GM21515 (cell line): ENCODE results near the gene E2F2.

ENCODE experiments used
- ATAC-seq: cut with Tn5 transposase; IDR thresholded peaks from one replicate; pipeline ENCODE4 v1.9.1; 2021; ENCODE audit not compliant: unreplicated experiment

The E2F2 gene, protein sequence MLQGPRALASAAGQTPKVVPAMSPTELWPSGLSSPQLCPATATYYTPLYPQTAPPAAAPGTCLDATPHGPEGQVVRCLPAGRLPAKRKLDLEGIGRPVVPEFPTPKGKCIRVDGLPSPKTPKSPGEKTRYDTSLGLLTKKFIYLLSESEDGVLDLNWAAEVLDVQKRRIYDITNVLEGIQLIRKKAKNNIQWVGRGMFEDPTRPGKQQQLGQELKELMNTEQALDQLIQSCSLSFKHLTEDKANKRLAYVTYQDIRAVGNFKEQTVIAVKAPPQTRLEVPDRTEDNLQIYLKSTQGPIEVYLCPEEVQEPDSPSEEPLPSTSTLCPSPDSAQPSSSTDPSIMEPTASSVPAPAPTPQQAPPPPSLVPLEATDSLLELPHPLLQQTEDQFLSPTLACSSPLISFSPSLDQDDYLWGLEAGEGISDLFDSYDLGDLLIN

DNA sequence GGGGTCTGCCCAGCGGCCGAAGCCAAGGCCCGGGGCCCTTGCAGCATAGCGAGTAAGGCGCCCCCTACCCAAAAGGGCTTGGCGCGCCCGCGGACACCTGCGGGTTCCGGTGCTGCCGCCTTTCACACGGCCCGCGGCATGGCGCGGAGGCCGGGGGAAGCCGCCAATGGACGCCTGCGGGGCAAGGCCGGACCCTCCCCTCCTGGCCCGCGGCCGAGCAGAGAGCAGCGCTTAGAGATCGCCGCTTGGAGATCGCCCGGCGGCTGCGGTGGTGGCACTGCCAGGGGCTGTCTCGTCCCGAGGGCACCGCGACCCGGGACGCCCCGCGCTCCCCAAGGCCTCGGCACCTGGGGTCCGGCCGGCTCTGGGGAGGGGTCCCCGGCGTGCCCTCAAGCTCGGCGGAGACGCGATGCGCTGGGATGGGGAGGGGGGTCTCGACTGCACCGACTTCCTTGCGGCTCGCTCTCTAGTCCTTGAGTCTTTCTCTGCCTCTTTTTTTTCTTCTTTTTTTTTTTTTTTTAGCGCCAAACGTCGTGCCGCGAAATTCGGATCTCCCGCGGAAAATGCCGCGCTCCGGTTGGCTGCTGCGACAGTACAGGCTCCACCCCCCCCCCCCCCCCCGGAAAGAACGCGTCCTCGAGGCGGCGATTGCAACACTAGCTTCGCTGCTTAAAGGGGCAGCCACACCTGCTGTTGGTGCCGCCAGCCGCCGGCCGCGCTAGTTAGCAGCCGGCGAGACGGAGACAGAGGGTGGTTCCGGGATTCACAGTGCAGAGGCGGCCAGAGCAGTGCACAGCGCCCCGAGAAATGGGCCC lies at the start of gene E2F2:
TSS of gene E2F2 (minus strand) at position 487 of the 815 bp plus-strand sequence. CDS start at position 47, 440 bp downstream.
- ATAC-seq, result peak; percentile 50

DNA sequence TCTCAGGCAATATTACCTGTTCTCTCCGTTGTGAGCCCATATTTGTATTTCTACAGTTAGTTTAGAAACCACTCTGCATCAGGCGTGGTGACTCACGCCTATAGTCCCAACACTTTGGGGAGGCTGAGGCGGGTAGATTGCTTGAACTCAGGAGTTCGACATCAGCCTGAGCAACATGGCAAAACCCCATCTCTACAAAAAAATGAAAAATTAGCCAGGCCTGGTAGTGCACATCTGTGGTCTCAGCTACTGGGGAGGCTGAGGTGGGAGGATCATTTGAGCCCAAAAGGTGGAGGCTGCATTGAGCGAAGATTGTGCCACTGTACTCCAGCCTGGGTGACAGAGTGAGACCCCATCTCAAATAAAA lies 47.9 kb upstream of the E2F2 start:
- ATAC-seq, result no peak

DNA sequence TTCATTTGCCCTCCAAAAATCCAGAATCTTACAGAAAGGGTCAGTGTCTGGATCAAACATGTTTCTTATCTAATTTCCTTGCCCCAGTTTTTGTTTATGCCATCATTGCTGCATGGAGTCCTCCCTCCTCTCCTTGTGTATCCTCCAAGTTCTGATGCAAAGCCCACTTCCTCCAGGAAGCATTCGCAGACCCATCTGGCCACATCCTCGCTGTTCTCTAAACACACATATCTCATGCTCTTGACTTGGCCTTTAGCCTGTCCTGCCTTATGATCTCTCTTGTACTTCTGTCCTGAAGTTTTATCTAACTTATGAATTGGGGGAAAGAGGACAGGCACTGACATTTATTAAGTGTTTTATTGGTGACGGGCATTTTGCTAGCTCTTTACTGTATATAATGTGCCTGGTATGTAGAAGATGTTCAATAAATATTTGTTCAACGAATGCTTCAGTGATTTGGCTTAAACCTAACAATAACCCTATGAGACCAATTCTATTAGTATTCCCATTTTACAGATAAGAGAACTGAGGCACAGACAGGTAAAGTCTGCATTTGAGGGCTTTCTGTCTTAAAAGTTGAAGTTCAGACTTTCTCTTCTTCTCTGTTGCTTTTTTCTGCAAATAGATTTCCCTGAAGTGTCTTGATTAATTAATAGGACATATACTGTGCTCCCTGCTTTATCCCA lies 47.4 kb upstream of the E2F2 start:
- ATAC-seq, result no peak

DNA sequence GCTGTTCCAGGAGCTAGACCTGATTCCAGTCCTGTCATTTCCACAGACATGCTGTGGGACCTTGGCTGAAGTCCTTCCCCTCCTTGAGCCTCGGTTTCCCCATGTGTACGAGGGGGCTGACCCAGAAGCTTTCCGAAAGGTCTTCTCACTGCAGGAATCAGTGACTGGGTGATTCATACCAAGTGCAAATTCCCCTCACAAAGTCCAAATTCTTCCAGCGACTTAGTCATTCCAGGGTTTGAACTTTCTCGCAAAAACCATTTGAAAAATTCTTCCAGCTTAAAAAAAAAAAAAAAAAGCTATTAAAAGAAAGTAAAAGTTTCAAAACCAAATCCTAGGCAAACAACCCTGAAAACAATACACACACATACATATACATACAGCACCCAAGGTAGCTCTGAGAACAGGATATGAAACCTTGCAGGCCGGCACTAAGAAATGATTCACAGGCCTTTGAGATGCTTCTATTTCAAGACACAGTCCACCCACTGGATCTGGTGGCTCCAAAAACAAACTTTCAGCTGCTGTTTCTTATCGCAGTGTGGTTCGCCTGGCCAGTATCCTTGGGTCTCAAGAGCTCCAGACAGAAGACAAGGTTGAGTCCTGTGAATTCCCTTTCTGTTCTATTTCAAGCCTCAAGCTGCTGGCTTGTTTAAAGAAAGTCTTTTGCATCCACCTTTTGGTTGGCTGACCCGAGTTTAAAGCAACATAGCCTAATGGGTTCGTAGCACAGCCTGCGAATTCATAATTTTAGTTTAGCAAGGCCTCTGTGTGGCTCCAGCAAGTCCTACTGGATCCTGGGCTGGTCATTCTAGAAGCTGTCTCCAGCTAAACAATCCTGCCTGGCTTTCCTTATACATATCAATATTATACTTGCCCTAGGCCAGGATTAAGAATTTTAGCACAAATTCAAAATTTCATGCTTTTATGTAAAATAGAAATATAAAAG lies 46.3 kb upstream of the E2F2 start:
- peak; percentile 80 for ATAC-seq

GRCh38 chr1:23576338-23577055 lies 45.5 kb upstream of the E2F2 start:
- no peak for ATAC-seq

DNA sequence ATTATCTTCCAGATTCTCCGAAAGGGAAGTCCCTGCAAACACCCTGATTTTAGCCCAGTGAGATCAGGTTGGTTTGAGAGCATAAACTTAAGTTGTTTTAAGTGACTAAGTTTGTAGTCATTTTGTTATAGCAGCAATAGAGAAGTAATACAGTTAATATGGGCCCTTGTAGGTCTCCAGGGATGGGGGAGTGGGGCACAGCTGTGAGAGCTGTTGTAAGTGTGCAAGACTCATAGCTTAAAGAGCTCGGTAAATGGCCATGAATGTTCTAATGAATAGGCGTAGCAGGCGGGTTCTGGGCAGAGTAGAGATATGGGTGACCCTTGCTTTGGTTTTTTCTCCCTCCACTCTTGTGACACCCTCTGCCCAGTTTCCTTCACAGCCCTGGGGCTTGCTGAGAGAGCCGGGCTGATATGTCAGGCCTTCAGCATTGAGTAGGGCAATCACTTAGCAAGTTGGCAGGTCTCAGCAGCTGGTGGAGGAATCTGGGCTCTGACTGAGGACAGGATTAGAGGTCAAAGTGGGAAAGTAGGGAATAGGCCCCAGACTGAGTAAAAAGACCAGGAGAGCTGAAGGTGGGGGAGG lies 44.3 kb upstream of the E2F2 start:
- no peak for ATAC-seq

DNA sequence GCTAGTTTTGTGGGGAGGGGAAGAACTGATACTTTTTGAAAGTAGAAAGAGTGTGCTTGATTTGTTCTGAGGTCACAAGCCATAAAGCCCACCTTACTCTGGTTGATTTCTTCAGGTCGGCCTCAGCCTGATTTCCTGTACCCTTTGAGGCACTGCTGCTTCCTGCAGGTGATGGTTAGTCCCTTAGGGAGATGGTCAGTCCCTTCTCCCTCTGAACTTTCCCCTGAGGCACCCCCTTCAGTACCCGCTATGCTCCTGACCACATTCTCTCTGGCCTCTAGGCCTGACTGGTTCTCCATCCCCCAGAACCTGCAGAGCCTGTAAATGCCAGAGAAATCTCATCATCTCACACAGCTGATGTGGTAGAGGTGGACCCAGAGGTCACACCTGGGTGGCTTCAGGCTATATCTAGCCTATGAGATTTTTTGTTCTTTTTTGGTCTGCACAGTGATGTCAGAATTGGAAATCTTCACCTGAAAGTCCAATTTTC lies 43.3 kb upstream of the E2F2 start:
- ATAC-seq, result no peak

DNA sequence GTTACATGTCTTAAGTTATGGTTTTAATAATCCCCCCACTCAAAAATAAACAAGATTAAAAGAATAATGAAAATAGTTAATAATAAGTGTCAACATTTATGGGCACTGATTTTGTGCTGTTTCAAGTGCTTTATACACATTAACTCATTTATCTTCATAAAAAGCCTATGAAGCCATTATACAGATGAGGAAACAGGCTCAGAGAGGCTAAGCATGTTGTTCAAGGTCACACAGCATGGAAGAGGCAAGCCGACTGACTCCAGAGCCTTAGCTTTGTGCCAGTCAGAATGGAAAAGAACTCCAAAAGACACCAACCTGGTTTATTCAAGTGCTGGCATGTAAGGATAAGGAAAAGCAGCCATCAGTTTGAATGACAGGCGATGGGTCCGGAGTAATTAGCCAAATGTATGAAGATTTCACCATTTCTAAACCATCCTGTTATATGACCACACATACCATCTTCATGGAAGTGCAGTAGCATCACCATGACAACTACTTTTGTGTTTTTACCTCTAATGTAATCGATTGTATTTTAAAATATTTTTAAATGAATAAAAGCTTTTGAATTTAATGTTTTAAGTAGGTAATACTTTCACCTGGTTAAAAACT lies 42.6 kb upstream of the E2F2 start:
- ATAC-seq, result no peak

- no peak for ATAC-seq
Measured at GRCh38 chr1:23571465-23571864, 40.4 kb upstream of the E2F2 start.

DNA sequence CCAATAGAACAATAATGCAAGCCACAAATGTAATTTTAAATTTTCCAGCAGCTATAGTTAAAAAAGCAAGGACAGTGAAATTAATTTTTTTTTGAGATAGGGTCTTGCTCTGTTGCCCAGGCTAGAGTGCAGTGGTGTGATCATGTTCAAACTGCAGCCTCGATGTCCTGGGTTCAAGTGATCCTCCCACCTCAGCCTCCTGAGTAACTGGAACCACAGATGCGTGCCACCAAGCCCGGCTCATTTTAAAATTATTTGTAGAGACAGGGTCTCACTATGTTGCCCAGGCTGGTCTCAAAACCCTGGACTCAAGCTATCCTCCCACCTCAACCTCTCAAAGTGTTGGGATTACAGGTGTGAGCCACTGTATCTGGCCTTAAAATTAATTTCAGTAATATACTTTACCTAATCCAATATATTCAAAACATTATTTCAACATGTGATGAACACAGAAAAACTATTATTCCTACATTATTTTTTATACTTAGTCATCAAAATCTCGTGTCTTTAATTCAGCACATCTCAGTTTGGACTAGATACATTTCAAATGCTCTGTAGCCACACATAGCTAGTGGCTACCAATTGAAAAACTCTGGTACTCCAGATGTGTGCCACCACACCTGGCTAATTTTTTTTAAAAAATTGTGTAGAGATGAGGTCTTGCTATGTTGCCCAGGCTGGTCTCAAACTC lies 39.1 kb upstream of the E2F2 start:
- no peak for ATAC-seq

DNA sequence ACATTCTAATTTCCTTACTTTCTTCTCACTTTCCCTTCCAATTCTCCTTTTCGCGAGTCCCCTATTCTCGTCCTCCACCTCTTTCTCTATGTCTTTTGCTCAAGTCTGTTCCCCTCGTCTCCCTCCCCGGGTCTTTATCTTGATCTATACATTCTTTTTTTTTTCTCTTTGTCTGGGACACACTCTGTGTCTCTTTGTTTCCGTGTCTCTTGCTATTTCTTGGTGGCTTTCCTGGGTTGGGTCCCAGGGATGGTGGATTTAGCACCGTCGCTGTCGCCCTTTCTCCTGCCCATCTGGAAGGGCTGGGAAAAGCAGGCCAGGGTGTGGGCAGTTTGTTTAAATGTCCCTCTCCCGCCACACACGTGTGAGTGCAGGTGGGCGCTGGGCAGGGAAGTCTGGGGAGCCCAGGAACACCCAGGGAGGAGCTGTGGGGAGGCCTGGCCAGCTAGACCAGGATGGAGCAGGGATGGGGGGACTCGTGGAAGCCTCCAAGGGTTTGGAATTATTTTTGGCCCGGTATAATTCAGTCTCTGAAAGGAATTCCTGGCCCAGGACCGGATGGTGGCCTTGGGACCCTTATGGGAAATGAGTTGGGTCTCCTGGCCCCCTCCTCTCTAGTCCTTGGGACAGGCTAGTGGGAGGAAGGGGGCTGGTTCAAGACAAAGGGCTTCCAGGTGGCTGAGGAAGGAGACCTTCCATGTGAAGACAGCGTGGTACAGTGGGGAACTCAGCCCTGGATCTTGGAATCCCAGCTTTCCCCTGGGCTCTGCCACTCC lies 37.8 kb upstream of the E2F2 start:
- ATAC-seq, result no peak

GRCh38 chr1:23567996-23568607 lies 37.1 kb upstream of the E2F2 start:
- ATAC-seq, result no peak

GRCh38 chr1:23567629-23567995 lies 36.6 kb upstream of the E2F2 start:
- no peak for ATAC-seq

DNA sequence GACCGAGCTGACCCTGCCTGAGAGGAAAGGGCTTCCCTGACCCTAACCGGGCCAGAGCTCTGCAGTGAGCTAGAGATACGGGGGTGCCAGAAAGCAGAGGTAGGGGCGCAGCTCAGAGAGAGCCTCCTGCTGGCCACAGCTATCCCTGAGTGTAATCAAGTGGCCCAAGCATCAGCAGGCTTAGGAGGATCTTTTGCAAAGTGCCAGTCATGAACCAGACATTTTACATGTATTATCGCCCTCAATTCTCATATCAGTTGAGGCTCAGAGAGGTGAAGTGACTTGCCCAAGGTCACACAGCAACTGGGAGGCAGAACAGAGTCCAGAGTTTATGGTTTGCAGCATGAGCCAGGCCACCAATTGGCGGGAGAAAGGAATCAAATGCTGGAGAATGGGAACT lies 35.3 kb upstream of the E2F2 start:
- no peak for ATAC-seq

DNA sequence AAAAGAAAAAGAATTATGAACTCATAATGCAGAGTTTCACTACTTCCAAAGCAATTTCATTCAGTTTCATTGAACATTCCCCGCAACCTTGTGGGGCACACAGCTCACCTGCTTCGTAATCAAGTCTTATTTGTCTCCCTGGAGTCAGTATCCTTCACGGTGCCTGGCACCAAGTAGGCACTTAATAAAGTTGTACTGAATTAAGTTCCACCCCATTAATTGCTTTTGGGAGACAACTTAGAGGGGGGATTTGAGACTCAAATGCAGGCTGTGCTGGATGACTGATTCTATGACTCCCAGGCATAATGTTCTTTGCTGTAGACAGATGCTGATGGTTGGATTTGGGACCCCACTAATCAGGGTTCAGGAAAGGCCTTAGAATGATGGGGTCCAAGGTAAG lies 34.7 kb upstream of the E2F2 start:
- no peak for ATAC-seq

- no peak for ATAC-seq
Measured at GRCh38 chr1:23564529-23565122, 33.6 kb upstream of the E2F2 start.
